ENCODE data around the gene PALM3. TPM values are rescaled to one million over a fixed set of nuclear protein-coding genes. Genes with fewer than 3 reads are reported as not detected.
A peak's percentile ranks its signal among the peaks of the same experiment; 100 is the strongest.

The PALM3 gene
- total and polyA plus RNA-seq, 2 experiments from 2014 or later, result 16.6 to 45.8 TPM

- Mint-ChIP-seq H3K4me3 (no peak overlapping the region), H3K9me3 (peaks cover 15% of the 10 kb centered on the region), H3K36me3 (ENCODE audit: low read depth) (peaks cover 20% of the 10 kb centered on the region; the same call in 2 of the 3 replicates), H3K4me1 (no peaks in the 10 kb centered on the region), H3K27me3 (ENCODE audit: insufficient read depth, low read depth, poor library complexity) (peaks cover 8% of the 10 kb centered on the region), H3K27ac (no peak overlapping the region)
- no peaks in the 10 kb centered on the region for H3K36me3 ChIP-seq (ENCODE audit: insufficient read depth)
- ATAC-seq (peak; percentile 86), DNase-seq (ENCODE audit: low spot score) (peak; percentile 72)
- no peaks in the 10 kb centered on the region; the same call in 1 of the 2 replicates for H4K20me1 ChIP-seq (replicated peaks; ENCODE audit: insufficient read depth)
- H3K4me1 ChIP-seq (ENCODE audit: insufficient read depth), result no peaks in the 10 kb centered on the region
- H3K27ac ChIP-seq (ENCODE audit: low read depth), result no peak overlapping the region
- 0 out of 2 replicates have a peak, but pooled peaks cover 17% of the 10 kb centered on the region for H3F3A ChIP-seq (replicated peaks; ENCODE audit: low read depth)
- H2AFZ ChIP-seq, result no peak overlapping the region
- TF ChIP-seq ZNF114 (CRISPR knock-in tag; IDR thresholded peaks at IDR 0.05) (no peak), NANOG (IDR thresholded peaks at IDR 0.05; ENCODE audit: borderline replicate concordance) (no peak), POLR2AphosphoS5 (IDR thresholded peaks at IDR 0.05; ENCODE audit: low read depth) (no peak)
- TF ChIP-seq, protein P1, sequence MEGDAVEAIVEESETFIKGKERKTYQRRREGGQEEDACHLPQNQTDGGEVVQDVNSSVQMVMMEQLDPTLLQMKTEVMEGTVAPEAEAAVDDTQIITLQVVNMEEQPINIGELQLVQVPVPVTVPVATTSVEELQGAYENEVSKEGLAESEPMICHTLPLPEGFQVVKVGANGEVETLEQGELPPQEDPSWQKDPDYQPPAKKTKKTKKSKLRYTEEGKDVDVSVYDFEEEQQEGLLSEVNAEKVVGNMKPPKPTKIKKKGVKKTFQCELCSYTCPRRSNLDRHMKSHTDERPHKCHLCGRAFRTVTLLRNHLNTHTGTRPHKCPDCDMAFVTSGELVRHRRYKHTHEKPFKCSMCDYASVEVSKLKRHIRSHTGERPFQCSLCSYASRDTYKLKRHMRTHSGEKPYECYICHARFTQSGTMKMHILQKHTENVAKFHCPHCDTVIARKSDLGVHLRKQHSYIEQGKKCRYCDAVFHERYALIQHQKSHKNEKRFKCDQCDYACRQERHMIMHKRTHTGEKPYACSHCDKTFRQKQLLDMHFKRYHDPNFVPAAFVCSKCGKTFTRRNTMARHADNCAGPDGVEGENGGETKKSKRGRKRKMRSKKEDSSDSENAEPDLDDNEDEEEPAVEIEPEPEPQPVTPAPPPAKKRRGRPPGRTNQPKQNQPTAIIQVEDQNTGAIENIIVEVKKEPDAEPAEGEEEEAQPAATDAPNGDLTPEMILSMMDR (conservative IDR thresholded peaks at IDR 0.05; ENCODE audit: low read depth in 2 of 2), result peak; percentile 48 to 73
- H3K79me2 ChIP-seq (replicated peaks; ENCODE audit: insufficient read depth), result no peaks in the 10 kb centered on the region
- H3K27me3 ChIP-seq (ENCODE audit: insufficient read depth), result no peaks in the 10 kb centered on the region
- no peaks in the 10 kb centered on the region for H3K9me2 ChIP-seq (ENCODE audit: insufficient read depth)
- no peak overlapping the region for H3K4me3 ChIP-seq
- H3K4me2 ChIP-seq, result no peak overlapping the region
Measured at GRCh38 chr19:14097532-14098151, 35.8 kb upstream of the PALM3 start.

GRCh38 chr19:14096272-14096992 lies 34.6 kb upstream of the PALM3 start:
- H3K4me2 ChIP-seq, result no peak overlapping the region
- peaks cover 7% of the 10 kb centered on the region; the same call in 2 of the 3 replicates for H3K4me1 Mint-ChIP-seq
- ATAC-seq, result peak; percentile 62
- no peaks in the 10 kb centered on the region for H3K79me2 ChIP-seq (replicated peaks; ENCODE audit: insufficient read depth)
- 0 out of 2 replicates have a peak, but pooled peaks cover 24% of the 10 kb centered on the region for H3F3A ChIP-seq (replicated peaks; ENCODE audit: low read depth)
- peak; percentile 61 for DNase-seq (ENCODE audit: low spot score)
- no peak overlapping the region for H3K4me3 ChIP-seq
- no peak overlapping the region for H3K27ac ChIP-seq (ENCODE audit: low read depth)
- no peaks in the 10 kb centered on the region; the same call in 1 of the 2 replicates for H4K20me1 ChIP-seq (replicated peaks; ENCODE audit: insufficient read depth)
- peaks cover 17% of the 10 kb centered on the region for H3K27me3 Mint-ChIP-seq (ENCODE audit: insufficient read depth, low read depth, poor library complexity)
- H3K4me1 ChIP-seq (ENCODE audit: insufficient read depth), result peaks cover 3% of the 10 kb centered on the region
- H3K27me3 ChIP-seq (ENCODE audit: insufficient read depth), result no peaks in the 10 kb centered on the region
- TF ChIP-seq ETS1 (IDR thresholded peaks at IDR 0.05), result no peak
- TF ChIP-seq, protein P1 (conservative IDR thresholded peaks at IDR 0.05; ENCODE audit: low read depth in 2 of 2), result peak; percentile 41 to 73
- H3K27ac Mint-ChIP-seq, result 0 out of 2 replicates have a peak overlapping the region, but pooled peaks have one; percentile 10
- H3K9me2 ChIP-seq (ENCODE audit: insufficient read depth), result no peaks in the 10 kb centered on the region
- H3K36me3 Mint-ChIP-seq (ENCODE audit: low read depth), result peaks cover 20% of the 10 kb centered on the region
- no peak overlapping the region for H2AFZ ChIP-seq
- H3K9me3 Mint-ChIP-seq, result peaks cover 15% of the 10 kb centered on the region
- H3K4me3 Mint-ChIP-seq, result no peak overlapping the region
- no peaks in the 10 kb centered on the region for H3K36me3 ChIP-seq (ENCODE audit: insufficient read depth)

Measured in GM23338 (cell line).